Measurements from ENCODE around the gene LPP.
"Not testable (repeated sequence)": the region's sequence is repeated elsewhere in the genome, so short reads cannot be mapped to it uniquely, and the experiment has no call there.

LPP gene

DNA sequence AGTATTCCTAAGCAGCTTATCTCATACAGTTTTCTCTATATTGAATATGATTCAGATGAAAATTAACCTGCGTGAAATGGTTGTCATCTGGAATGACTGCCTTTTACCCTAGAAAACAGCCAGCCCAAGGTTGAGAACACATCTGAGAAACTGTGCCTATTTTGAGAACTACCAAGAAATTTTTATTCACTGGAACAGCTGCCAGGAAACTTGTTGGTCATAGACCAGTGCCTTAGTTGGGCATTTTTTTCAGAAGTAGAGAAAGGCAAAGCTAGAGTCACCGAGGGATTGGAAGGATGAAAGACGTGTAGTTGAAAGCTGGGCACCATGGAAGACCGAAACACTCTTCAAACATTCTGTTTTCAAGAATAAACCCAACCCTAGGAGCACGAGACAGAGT, 277.1 kb downstream of the LPP start:
- DNase-seq = no peak

DNA sequence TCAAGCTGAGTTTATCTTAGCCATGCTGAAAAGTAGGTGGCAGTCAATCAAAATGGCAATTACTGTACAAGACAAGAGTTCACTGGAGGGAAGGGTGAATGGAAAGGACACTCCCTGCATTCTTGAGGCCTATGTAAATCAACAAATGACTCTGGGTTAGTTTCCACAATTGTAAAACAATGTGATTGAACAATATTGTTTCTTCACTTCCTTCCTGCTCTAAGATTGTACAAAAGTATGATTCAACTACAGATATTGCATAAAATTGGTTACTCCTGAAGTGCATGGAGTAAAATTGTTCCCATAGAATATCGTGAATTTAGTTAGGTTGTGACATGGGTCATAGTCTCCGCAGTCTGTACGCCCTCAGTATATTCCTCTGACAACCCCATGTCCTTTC, 277.6 kb downstream of the LPP start:
- DNase-seq = no peak

DNA sequence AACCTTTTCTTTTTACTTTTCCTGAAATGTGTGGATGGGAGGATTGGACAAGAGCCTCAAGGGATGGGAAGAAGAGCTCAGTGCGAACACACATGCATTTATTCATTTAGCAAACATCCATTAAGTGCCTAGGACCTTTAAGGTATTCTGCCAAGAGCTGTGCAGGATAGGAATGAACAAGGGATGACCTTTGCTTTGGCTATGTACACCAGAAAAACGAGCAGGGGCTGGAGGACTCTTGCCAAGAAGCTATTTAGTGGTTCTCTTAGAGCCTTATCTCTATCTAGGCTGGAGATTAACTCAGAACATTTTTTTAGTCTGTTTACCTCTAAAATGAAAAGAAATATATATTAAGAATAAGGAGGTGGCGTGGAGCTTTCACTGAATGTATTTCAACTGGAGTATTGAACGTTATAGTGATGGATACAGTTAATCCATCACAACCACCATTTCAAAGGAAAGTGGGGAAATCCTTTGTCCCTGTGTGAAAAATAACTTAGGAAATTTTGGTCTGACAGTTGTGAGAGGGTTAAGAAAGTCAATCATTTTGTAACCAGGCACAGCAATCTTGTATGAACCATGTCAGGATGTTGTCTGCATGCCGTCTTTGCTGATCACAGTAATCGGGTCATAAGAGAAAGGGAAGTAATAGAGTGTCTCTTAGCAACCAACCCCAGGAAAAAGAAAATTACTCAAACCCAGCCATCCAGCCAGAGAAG, 279.0 kb downstream of the LPP start:
- DNase-seq = no peak

DNA sequence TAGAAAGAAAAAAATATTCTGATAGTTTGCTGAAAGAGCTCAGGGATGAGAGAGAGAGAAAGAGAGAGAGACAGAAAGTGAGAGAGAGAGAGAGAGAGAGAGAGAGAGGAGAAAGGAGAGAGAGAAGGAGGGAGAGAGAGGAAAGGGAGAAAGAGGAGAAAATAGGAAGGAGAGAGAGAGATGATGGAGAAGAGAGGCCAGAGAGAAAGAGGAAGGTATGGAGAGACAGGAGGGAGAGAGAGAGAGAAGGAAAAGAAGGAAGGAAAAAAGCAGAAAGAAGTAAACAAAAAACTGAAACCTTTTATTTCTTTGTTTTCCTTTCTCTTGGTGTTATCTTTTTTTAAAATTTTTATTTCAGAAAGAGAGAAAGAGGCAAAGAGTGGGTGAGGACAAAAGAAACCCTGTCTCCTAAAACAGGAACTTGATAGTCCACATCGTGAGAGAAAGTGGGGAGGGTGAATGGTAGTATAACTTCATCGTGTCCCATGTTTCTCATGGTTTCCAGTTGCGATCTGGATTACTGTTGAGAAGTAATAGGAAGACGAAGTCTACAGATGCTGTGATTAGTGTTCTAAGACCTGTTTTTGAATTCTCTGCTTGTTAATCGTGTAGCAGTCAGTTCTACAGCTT, 279.7 kb downstream of the LPP start:
- DNase-seq = no peak

DNA sequence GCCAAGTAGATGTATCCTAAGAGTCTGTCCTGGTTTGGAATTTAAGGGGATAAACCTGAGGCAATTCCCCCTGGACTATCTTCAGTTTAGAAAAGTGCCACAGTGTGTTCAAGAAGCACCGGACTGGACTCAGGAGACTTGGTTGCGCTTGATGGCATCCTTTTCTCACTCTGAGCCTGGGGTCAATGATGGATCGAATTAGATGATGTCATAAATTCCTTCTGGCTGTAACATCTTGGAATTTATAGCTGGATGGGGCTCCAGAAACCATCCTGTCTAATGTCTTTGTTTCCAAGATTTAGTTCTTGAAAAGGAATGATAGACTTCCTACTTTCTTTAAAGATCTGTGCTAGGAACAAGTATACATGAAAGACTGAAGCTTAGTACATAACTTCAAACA, 280.6 kb downstream of the LPP start:
- DNase-seq = no peak

DNA sequence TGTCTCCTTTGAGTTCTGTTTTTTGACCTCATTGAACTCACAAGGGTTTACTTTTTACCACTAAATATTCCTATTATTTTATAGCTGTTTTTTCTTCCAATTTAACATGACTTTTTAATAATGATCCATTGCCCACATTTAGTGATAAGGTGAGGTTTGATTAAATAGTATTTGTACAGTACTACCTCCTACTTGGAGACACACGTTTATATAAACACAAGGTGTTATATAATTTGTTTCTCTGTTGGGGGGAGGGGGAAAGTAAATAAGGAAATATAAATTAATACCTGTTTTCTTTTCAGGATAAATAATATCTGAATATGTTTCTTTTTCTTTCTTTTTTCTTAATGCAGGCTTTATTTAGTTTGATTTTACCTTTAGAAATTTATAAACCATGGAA, 281.3 kb downstream of the LPP start:
- no peak for DNase-seq

DNA sequence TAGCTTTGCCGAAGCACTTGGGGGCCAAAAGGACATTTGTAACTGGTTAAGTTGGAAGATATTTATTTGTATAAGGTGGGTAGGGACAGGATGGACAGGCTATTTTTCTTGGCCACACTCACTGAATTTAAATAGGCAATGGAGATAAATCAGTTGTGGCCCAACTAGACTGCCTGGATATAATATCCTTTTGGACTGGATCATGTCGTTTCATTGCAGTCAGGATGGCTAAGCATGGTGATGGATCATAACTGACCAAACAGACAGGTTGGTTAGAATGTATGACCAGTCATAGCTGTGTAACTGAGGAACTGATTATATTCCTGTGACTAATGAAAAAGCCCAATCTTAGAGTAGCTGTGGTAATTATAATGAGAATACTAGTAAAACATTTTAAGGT, 284.0 kb downstream of the LPP start:
- no peak for DNase-seq

DNA sequence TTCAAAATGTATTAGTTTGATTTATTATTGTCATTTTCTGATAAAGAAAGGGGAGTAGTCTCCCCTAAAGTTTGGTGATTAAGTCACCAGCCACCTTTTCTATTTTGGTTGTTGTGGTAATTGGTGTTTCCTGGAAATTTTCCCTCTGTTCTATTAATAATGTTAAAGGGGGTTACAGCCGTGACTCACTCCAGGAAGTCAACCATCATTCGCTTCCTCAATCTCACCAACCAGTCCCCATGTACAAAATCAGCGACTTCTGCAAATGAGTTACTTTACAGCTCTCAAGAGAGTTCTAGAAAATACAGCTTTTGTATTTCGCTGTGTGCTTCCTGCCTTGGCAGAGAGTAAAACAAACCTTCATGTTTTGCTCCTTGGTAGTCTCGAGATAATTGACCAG, 285.1 kb downstream of the LPP start:
- DNase-seq = no peak

DNA sequence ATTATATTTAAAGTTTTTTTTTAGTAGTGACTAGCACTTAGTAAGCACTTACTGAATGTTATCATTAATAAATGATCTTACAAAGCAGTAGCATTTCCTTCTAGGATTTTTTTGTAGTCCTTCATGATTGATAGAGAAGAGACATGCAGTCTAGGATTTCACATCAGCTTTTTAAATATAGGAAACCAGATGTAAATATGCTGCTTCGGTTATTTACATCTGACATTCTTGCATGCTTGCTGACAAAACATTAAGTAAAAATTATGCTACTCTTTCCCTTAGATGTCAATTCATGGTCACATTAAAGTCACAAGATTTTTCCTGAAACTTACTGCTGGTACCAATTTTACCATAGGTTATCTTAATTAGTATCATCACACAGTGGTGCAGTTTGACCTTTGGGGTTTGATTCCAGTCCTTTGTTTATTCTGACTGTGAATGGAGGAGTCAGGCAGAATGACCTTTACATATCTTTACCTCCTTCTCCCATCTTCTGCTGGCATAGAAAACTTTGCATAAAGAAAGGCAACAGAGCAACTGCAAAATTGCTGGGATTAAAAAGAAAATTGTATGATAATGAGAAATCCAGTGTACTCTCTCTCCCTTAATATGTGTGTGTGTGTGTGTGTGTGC, 286.5 kb downstream of the LPP start:
- DNase-seq = no peak

DNA sequence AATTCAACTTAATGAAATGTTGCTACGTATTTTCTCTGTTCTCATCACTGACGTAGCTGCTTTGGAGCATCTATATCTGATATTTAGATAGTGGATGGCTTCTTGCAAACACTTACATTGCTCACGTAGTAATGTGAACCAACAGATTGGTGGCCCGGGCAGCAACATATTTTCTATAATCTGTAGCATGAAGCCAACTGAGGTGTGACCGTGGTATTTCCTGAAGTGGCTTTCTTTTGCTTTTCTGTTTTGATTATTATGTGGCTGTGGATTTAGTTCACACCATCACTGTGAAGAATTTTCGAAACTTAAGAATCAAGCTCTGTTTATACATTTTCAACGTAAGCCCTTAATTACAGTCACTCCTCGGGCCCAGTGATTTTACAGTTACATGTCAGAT, 288.5 kb downstream of the LPP start:
- no peak for DNase-seq

DNA sequence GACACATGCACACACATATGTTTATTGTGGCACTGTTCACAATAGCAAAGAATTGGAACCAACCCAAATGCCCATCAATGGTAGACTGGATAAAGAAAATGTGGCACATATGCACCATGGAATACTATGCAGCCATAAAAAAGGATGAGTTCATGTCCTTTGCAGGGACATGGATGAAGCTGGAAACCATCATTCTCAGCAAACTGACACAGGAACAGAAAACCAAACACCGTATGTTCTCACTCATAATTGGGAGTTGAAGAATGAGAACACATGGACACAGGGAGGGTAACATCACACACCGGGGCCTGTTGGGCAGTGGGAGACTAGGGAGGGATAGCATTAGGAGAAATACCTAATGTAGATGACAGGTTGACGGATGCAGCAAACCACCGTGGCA, 291.2 kb downstream of the LPP start:
- not testable (repeated sequence) for DNase-seq

DNA sequence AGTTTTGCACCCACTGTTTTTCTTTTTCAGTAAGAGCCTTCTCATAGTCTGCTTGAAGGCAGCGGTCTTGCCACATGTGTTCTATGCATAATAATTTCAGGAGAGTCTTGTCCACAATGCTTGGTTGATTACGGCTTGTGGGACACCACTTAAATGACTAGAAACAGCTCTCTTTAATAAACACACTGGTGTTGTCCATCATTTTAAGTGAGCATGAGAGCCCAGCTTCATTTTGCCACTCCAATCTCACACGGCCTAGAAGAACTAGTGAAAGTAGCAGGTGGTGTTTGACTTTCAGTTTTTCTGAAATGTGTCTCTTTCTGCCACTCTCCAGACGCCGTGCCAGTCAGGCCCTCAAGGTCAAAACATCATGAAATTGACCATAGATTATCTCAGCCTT, 292.1 kb downstream of the LPP start:
- DNase-seq = no peak

DNA sequence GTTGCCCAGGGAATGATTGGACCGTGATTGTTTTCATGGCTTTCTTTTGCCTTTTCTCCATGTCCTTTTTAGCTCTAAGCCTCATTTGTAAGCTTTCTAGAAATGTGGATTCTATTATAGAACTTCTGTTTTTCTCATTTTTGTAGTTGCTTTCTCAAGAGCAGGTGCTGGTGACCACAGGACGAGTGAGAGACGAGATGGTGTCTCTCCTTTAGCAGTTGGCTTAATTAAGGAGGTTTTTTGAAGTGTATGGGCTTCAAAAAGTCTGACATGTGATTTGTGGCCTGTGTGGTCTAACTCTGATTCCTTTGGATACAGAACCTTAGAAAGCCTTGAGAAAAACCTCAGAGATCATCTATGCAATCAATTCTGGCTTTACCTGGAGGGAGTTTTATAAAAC, 292.8 kb downstream of the LPP start:
- DNase-seq = no peak

DNA sequence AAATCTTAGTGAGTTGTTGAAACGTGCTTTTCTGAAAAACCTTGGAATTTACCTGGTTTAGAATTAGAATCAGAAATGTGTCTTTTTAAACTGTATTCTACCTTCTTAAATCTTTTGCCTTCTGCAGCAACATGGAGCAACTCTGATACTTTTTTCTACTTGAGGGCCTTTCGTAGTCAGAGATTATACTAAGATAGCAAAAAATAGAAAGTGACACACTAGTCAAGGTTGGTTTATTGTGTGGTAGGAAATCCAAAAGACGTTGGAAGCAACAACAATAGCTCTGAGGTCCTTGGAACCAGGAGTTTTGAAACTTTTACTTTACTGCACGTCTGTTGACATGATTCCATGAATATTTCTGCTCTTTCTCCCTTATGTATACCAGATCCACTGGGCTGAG, 294.9 kb downstream of the LPP start:
- DNase-seq = no peak

DNA sequence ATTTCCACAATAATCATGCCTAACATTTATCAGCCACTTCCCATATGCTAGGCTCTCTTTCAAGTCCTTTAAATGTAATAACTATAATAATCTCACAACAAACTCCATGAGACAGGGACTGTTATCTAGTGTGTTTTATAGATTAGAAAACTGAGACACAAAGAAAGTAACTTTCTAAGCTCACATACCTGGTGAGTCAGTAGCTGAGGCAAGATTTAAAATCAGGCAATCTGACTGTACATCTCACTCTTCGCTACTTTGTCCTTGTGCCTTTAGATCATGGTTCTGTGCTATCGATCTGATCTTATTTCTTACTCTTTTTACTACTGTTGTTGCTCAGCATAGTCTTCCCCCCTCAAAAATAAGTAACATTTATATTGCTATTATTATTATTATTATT, 295.5 kb downstream of the LPP start:
- DNase-seq = no peak

DNA sequence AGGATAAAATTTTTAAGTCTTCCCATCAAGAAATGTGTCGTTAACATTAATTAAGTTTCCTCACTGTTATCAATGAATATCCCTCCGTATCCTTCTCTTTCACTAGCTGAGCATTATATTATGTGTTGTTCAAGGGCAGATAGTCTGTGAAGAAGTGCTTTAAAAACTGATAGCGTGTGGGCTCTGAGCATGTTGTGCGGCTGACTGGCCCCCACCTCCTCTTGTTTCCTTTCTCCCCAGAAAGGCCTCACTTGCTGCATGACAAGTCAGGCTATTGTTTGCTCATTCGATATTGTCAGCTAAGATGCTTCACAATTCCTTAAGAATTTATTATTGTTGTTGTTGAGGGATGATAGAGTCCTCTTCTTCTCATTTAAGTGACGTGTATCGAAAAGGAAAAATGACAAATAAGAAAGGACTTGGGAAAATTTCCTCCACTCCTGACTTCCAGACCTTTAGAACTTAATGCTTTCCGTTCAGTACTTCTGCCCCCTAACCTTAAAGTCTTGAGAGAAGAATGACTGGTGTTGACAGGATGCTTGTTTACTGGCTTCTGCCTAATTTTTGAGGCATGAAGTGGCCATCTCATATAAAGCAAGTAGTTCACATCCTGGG, 298.3 kb downstream of the LPP start:
- no peak for DNase-seq

DNA sequence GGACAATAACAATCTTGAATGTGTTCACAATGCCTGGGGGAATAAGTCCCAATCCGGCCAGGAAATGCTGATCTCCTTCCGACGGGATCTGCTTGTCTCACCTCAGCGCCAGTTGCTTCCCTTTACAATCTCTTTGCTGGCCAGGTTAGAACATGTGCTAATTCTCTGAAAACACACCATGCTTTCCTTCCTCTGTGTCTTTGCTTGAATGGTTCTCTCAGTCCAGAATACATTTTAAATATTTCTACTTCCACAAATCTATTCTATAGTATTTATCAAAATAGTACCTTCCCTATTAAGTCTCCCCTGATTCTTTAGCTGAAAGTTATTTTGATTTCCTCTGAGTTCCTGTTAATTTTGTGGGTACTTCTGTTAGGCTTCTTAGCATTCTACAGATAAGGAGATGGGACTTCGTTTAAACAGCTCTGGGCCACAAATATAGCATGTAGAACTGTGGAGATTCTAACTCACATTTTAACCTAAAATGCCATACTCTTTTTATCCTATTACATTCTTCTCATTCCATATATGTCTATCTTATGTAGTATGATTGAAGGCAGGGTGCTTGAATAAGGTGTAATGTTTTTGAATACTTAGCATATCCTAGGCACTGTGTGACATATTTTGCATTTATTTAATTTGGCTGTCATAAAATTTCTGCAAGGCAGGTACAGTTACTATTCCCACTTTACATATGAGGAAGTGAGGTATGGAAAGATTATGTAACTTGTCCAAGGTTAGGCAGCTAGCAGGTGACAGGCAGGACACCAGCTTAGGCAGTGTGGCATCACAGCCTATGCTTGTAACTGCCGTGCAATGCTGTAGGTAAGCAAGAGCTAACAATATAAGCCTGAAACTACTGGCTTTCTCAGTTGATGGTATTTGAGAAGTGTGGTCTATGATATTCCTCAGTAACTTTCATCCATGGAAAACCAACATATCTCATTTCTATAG, 299.8 kb downstream of the LPP start:
- DNase-seq = no peak

DNA sequence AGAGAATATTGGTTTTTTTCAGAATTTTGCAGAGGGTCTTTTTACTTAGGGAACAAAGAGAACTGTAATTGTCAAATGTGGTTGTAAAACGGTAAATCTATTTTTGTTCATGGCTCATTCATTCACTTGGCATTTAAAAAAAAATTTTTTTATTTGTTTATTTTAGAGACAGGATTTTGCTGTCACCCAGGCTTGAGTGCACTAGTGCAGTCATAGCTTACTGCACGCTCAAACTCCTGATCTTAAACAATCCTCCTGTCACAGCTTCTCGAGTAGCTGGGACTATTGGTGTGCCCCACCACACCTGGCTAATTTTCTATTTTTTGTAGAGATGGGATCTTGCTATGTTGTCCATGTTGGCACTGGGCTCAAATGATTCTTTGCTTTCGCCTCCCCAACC, 301.8 kb downstream of the LPP start:
- no peak for DNase-seq

DNA sequence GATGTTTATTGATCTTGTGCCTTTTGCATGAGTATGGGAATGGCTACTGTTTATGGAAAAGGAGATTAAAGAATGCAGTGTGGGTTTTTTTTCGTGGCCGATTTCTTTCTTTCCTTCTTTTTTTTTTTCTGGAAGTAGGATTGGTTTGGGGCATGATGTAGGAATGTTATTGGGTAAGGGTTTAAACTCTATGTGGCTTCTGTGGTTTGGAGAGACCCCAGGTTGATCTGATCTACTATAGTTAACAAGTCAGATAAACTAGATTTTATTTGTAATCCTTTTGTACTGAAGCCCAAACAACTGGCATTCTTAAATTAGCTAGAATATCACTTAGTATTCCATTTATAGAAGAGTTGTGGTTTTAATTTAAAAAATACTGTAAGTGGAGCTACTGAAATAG, 304.8 kb downstream of the LPP start:
- DNase-seq = no peak

DNA sequence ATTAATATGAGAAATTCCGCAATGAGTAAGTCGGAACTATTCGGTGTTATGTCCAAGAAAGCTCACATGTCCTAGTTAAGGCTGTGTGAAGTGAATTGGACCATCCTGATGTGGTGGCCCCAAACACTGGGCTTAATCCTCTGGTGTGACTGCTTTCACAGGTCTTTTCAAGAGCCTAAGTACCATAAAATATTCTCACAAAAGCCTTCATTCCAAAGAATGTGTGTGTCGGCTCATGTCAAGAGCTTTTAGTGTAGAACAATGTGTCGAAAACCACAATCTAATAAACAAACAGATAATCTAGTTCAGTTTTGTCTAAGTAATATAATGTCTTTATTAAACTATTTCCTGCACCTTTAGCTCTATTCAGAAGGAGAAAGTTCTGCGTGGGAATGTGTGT, 311.4 kb downstream of the LPP start:
- DNase-seq = no peak

DNA sequence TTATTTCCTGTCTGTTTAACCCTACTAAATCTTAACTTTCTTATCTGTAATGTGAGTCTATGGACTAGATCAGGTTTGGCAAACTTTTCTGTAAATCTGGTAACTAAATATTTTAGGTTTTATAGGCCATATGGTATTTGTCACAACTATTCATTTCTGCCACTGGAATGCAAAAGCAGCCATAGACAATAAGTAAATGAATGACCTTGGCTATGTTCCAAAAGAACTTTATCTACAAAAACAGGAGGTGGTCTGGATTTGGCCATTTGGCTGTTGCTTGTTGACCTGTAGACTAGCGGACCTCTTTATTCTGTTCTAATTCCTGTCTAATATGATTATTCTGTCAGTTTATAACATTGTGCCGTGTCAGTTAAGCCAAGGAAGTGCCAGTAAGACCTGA, 314.2 kb downstream of the LPP start:
- DNase-seq = no peak

DNA sequence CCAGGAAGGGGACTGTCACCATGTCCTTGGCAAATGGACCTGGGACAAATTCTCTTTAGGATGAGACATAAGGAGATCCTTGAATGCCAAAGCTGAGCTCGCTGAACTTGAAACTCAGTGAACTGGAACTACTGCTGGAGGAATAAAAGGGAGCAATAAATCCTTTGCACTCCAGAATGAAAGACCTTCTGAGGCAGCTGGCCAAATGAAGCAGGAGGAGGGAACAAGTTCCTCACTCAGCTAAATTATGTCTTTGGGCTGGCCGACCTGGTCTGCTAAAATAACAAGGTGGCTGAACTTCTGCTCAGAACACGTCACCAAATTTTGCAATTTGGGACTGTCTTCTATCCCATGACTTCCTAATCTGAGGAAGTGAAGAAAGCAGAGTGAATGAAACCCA, 314.7 kb downstream of the LPP start:
- DNase-seq = peak in 25 of 56 donors; percentile 1 to 50 (median 14)

All from amygdala (tissue), 56 donors.